GM12865 (cell line): ENCODE measurements around the gene ANGPTL2.

Source experiments
- DNase-seq: peaks from one replicate; pipeline ENCODE4 v3.0.0; 2010; ENCODE audit warnings: low read depth
- H3K4me3 ChIP-seq: 2 replicates; pipeline ENCODE4 v1.5.1; 2011; ENCODE audit warnings: mild to moderate bottlenecking, low read depth, low read length, control low read depth
- CTCF ChIP-seq: IDR thresholded peaks from 2 replicates; pipeline ENCODE4 v1.5.1; 2011; ENCODE audit warnings: low read length, control low read depth, low read depth, inconsistent platforms; ENCODE audit not compliant: insufficient read depth; ENCODE audit errors: missing control alignments

ANGPTL2 gene

DNA sequence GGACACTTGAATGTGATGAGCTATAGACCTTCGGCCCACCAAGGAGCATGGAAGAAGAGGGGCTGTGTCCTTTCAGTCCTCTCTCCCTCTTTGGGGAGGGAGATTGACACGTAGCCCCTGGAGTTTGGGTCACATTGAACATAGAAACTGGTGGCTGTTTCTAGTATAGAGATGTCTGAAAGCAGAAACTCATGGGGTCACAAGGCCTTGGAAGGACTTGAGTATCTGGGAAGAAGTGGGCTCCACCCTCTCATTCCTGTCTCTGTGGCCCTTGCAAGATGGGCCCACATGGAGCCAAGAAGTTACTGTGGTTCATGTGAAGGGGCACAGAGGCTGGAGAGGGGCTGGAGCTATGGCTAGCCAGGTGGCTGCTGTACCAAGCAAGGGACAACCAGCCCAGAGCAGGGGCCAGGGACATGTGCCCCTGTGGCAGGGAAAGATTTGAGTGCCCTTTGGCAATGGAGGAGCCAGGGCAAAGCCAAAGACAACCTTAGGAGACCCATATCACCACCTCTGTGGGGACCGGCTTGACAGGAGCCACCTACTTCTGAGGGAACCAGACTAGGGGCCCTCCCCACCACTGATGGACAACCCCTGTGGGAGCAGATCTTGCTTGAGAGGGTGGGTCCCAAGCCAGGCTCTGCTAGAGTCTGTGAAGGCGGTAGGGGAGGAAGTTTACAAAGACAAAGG is 12.8 kb upstream of the ANGPTL2 start:
- TF ChIP-seq CTCF: no peak
- no peak overlapping the region for H3K4me3 ChIP-seq
- DNase-seq: no peak

DNA sequence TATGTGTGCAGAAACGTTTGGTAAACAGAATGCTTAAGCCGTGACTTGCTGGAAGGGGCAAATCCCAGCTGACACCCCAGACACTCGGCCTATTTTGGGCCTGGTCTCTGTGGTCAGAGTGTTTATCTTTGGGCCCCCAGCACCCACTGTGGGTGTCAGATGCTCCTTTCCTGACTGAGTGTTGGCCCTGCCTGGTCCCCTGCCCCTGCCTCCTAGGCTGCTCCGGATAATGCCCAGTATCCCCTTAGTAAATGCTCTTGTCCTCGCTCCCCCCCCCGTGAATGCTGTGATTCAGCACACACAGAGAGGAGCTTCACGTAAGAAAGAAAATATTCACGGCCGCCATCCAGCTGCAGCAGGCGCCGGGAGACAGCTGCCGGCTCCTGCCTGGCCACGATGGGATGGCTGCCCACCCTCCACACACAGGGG is 11.3 kb upstream of the ANGPTL2 start:
- no peak for DNase-seq
- TF ChIP-seq CTCF: no peak
- H3K4me3 ChIP-seq: no peak overlapping the region

DNA sequence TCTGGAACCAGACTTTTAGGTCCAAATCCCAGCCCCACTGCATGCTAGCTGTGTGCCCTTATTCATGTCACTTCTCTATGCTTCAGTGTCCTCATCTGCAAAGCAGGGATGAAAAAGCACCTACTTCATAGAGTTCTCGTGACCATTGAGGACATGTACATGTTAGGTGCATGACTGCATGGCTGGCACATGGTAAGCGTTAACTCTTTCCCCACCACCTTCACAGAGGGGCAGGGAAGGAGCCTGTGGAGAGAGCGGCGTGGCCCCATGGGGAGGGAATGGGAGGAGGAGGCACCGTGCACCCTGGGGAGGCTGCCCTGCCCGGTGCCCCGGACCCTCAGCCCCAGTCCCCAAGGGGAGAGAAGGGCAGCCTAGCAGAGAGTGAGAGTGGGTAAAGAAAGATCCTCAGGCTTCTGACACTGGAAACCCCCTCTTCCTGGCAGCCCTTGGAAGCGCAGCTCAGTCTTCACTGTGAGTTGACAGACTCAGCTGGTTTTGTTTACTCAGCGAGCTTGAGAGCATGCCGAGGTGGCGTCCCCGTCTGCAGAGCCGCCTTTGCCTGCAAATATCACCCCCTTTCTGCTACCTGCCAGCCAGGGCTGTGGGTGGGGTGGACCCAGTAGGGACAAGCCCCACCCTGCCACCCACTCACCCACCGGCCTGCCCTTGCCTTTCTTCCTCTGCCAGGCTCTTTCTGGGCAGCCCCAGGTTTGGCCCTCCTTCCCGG is 10.6 kb upstream of the ANGPTL2 start:
- no peak overlapping the region for H3K4me3 ChIP-seq
- no peak for TF ChIP-seq CTCF
- DNase-seq: no peak

- no peak for TF ChIP-seq CTCF
- H3K4me3 ChIP-seq: no peak overlapping the region
- DNase-seq: no peak
Observed at GRCh38 chr9:127132375-127132774, 9.9 kb upstream of the ANGPTL2 start.

GRCh38 chr9:127131871-127132270 is 9.4 kb upstream of the ANGPTL2 start:
- DNase-seq: no peak
- no peak overlapping the region for H3K4me3 ChIP-seq
- no peak for TF ChIP-seq CTCF

DNA sequence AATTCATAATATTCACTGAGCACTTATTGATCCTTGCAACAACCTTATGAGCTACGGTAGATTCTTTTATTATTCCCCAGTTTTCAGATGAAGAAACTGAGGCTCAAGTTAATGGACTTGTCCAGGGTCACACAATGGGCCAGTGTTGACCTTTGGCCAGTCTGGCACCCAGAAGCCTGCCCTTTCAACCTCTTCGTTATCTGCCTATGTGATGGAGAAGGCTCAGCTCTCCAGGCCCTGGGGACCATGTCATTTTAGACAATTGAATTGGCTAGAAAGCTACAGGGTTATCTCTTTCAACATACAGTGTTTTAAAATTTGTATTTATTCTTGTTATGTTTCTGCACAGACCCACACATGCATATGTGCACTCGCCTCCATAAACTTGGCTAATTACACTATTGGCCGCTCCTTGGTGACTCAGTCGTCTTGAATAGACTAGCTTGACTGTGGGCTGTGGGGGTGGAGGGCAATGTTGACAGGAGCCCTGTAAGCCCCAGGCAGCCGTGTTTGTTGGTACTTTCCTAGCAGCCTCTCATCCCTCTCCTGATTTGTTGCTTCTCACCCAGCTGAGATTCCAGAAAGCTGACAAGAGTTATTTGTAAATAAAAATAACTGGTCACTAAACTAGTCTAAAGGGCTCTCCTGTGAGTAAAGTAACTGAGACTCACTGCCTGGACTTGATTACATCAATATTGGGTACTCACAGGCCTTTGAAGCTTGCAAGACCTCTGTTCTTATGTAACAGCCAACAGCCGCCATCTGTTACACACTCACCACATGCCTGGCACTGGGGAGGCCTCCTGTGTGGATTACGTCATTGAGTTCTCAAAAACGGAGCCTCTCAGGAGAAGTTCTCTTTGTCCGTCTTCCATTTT is 8.5 kb upstream of the ANGPTL2 start:
- TF ChIP-seq CTCF: no peak
- DNase-seq: no peak
- H3K4me3 ChIP-seq: no peak overlapping the region
